Measurements from ENCODE around the gene CCDC81.

The CCDC81 gene

DNA sequence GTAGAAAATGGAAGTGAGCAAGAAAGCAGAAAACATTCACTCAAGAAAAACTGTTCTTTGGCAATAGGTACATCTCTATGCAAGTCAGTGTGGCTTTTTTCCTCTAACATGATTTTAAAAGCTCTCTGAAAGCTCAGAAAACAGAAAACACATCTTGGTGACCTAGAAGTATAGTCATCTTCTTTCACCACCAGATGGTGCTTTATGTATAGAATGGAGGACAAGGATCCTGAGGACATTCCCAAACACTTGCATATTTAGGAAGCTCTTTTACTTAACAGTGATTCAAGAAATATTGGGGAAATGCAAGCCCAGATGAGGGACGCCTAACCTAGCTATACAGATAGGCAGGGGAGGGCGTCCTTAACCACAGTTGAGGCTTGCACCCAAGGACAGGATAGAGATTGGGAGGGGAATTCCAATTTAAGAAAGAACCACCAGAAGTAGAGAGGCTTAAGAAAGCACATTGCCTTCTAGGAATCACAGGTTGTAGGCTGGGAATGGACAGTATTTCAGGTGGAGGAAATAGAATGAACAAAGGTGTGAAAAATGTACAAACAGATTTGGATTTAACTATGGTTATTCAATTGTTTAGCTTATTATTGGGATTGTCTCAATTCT lies 13.8 kb upstream of the CCDC81 start:
- no peak for FAIRE-seq

DNA sequence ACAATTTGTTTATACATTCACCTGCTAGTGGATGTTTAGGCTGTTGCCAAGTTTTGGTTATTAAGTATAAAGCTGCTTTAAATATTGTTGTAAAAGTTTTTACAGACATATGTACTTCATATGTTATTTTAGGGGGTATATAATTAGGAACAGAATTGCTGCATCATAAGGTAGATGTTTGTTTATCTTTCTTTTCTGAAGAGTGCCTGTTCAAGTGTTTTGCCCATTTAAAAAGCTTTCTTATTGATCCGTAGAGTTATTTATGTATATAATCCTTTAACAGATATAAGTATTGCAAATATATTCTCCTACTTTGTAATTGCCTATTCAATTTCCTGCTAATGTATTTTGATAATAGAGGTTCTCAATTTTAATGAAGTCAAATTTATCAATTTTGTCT lies 11.3 kb upstream of the CCDC81 start:
- TF ChIP-seq, protein P1, sequence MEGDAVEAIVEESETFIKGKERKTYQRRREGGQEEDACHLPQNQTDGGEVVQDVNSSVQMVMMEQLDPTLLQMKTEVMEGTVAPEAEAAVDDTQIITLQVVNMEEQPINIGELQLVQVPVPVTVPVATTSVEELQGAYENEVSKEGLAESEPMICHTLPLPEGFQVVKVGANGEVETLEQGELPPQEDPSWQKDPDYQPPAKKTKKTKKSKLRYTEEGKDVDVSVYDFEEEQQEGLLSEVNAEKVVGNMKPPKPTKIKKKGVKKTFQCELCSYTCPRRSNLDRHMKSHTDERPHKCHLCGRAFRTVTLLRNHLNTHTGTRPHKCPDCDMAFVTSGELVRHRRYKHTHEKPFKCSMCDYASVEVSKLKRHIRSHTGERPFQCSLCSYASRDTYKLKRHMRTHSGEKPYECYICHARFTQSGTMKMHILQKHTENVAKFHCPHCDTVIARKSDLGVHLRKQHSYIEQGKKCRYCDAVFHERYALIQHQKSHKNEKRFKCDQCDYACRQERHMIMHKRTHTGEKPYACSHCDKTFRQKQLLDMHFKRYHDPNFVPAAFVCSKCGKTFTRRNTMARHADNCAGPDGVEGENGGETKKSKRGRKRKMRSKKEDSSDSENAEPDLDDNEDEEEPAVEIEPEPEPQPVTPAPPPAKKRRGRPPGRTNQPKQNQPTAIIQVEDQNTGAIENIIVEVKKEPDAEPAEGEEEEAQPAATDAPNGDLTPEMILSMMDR (IDR thresholded peaks at IDR 0.05; ENCODE audit: insufficient read depth, missing control alignments), result no peak
- DNase-seq (ENCODE audit: insufficient read length, low spot score), result no peak
- no peak for FAIRE-seq

More for the DNA sequence above, 13.8 kb upstream of the CCDC81 start:
- TF ChIP-seq, protein P1 (IDR thresholded peaks at IDR 0.05; ENCODE audit: insufficient read depth, missing control alignments), result peak; percentile 13
- no peak for DNase-seq (ENCODE audit: insufficient read length, low spot score)

DNA sequence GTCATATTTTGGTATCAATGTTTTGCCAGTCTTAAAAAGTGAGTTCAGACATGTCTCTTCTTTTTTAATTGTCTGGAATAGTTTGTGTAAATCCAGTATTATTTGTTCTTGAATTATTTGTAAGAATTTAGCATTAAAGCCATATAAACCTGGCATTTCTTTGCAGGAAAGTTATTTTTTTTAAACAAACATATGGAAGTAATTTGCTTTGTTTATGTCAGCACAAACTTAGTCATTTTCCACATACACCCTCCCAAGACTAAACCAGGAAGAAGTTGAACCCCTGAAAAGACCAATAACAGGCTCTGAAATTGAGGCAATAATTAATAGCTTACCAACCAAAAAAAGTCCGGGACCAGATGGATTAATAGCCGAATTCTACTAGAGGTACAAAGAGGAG lies 9.1 kb upstream of the CCDC81 start:
- FAIRE-seq, result no peak
- DNase-seq (ENCODE audit: insufficient read length, low spot score), result no peak
- TF ChIP-seq, protein P1 (IDR thresholded peaks at IDR 0.05; ENCODE audit: insufficient read depth, missing control alignments), result no peak

DNA sequence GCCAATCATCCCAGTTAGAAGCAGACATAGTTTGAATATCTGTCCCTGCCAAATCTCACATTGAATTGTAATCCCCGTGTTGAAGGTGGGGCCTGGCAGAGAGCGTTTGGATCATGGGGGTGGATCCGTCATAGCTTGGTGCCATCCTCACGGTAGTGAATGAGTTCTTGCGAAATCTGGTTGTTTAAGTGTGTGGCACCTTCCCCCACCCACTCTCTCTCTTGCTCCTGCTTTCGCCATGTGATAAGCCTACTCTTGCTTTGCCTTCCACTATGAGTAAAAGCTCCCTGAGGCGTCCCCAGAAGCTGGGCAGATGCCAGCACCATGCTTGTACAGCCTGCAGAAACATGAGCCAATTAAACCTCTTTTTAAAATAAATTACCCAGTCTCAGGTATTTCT lies 5.0 kb upstream of the CCDC81 start:
- FAIRE-seq, result no peak
- TF ChIP-seq, protein P1 (IDR thresholded peaks at IDR 0.05; ENCODE audit: insufficient read depth, missing control alignments), result no peak
- no peak for DNase-seq (ENCODE audit: insufficient read length, low spot score)

DNA sequence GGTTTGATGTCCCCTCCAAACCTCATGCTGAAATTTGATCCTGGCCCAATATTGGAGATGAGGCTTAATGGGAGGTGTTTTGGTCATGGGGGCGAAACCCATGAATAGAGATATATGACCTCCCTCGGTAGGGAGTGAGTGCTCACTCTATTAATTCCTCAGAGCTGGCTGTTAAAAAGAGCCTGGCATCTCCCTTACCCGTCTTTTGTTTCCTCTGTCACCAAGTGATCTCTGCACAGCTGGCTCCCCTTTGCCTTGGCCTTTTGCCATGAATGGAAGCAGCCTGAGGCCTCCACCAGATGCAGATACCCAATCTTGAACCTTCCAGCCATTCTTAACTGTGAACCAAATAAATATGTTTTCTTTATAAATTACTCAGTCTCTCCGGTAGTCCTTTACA lies 4.5 kb upstream of the CCDC81 start:
- TF ChIP-seq, protein P1 (IDR thresholded peaks at IDR 0.05; ENCODE audit: insufficient read depth, missing control alignments), result no peak
- FAIRE-seq, result no peak
- no peak for DNase-seq (ENCODE audit: insufficient read length, low spot score)

DNA sequence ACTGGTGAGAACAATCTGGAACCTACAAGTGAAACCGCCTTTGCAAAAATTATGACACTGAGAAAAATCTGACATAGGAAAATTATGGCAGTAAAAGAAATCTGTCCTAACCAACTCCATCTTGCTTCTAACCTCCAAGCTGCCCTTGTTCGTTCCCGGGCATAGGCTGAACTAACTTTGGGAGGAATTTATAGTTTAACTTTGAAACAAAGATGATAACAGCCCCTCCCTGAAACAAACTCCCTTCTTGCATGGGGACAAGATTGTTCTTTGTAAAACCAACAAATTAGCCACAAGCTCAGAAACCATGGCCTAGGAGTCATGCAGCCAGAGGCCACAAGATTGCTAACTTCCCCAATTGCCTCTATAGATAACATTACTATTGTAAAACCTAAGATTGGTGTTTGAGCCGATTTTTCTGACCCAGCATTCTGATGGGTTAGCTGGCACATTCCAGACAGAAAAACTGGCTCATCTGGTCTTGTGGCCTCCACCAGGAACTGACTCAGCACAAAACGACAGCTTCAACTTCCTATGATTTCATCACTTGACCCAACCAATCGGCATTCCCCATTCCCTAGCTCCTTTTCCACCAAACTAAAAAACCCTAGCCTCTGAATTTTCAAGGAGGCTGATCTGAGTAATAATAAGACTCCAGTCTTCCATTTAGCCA lies 3.6 kb upstream of the CCDC81 start:
- DNase-seq (ENCODE audit: insufficient read length, low spot score), result no peak
- TF ChIP-seq, protein P1 (IDR thresholded peaks at IDR 0.05; ENCODE audit: insufficient read depth, missing control alignments), result no peak
- no peak for FAIRE-seq

DNA sequence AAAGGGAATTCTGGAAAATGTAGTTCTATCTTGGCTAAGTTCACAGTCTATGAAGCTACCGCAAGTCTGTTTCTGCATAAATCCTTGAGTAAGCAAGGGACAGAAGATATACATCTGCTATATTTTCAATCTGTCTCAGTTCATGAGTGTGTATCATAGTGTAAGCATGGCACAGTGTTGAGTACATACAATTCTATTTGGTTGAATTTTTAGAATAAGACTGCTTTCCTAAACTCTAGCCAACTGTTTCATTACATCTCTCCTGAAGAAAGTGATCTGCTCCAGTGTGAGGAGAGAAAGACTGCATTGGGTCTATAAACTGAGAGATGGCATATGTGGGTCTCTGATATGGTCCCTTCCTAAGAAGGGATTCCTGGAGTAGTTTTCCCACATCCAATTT lies 2.6 kb upstream of the CCDC81 start:
- TF ChIP-seq, protein P1 (IDR thresholded peaks at IDR 0.05; ENCODE audit: insufficient read depth, missing control alignments), result no peak
- DNase-seq (ENCODE audit: insufficient read length, low spot score), result no peak
- no peak for FAIRE-seq

Data from D721Med (cell line).